ENCODE data around the gene TRAF3IP3.
A peak's percentile ranks its signal among the peaks of the same experiment; 100 is the strongest.

Gene TRAF3IP3

GRCh38 chr1:209805875-209806760, 50.3 kb downstream of the TRAF3IP3 start, which contains the start of gene IRF6:
TSS of gene IRF6 (minus strand) at chr1:209806142. CDS start at chr1:209801413, 4,729 bp downstream.
- peak within 1 kb of the TSS; percentile 71 to 78 for H3K4me3 ChIP-seq (ENCODE audit: low read depth in 1 of 2, low read length in 2 of 2)
- peaks cover 30 to 40% of the 10 kb centered on the region in 2 donors for H3K4me1 ChIP-seq (ENCODE audit: control insufficient read depth in 1 of 2, insufficient read depth in 2 of 2, low read length in 2 of 2)
- no peaks in the 10 kb centered on the region for H3K36me3 ChIP-seq (ENCODE audit: control insufficient read depth in 1 of 2, insufficient read depth in 2 of 2, low read length in 2 of 2)
- no peaks in the 10 kb centered on the region for H3K27me3 ChIP-seq (ENCODE audit: control insufficient read depth in 1 of 2, insufficient read depth in 2 of 2, low read length in 2 of 2)
- H3K27ac ChIP-seq (ENCODE audit: low read depth, low read length): peak within 1 kb of the TSS; percentile 93
- no peaks in the 10 kb centered on the region for H3K9me3 ChIP-seq (ENCODE audit: control insufficient read depth in 1 of 2, low read length in 2 of 2)
- peak within 1 kb of the TSS; percentile 90 to 92 for H3K9ac ChIP-seq (ENCODE audit: low read depth in 1 of 2, low read length in 2 of 2)

- no peak overlapping the region for H3K9ac ChIP-seq (ENCODE audit: low read depth in 1 of 2, low read length in 2 of 2)
- no peaks in the 10 kb centered on the region for H3K9me3 ChIP-seq (ENCODE audit: control insufficient read depth in 1 of 2, low read length in 2 of 2)
- no peak overlapping the region for H3K27ac ChIP-seq (ENCODE audit: low read depth, low read length)
- no peaks in the 10 kb centered on the region for H3K27me3 ChIP-seq (ENCODE audit: control insufficient read depth in 1 of 2, insufficient read depth in 2 of 2, low read length in 2 of 2)
- H3K4me3 ChIP-seq (ENCODE audit: low read depth in 1 of 2, low read length in 2 of 2): no peak overlapping the region
- peaks cover 19 to 33% of the 10 kb centered on the region in 2 donors for H3K4me1 ChIP-seq (ENCODE audit: control insufficient read depth in 1 of 2, insufficient read depth in 2 of 2, low read length in 2 of 2)
- H3K36me3 ChIP-seq (ENCODE audit: control insufficient read depth in 1 of 2, insufficient read depth in 2 of 2, low read length in 2 of 2): no peaks in the 10 kb centered on the region
Measured at GRCh38 chr1:209807509-209807908, 51.7 kb downstream of the TRAF3IP3 start.

GRCh38 chr1:209808059-209808581, 52.3 kb downstream of the TRAF3IP3 start:
- no peaks in the 10 kb centered on the region for H3K27me3 ChIP-seq (ENCODE audit: control insufficient read depth in 1 of 2, insufficient read depth in 2 of 2, low read length in 2 of 2)
- no peaks in the 10 kb centered on the region for H3K9me3 ChIP-seq (ENCODE audit: control insufficient read depth in 1 of 2, low read length in 2 of 2)
- H3K27ac ChIP-seq (ENCODE audit: low read depth, low read length): no peak overlapping the region
- H3K4me1 ChIP-seq (ENCODE audit: control insufficient read depth in 1 of 2, insufficient read depth in 2 of 2, low read length in 2 of 2): peaks cover 13 to 27% of the 10 kb centered on the region in 2 donors
- no peaks in the 10 kb centered on the region for H3K36me3 ChIP-seq (ENCODE audit: control insufficient read depth in 1 of 2, insufficient read depth in 2 of 2, low read length in 2 of 2)
- no peak overlapping the region for H3K9ac ChIP-seq (ENCODE audit: low read depth in 1 of 2, low read length in 2 of 2)
- H3K4me3 ChIP-seq (ENCODE audit: low read depth in 1 of 2, low read length in 2 of 2): no peak overlapping the region

GRCh38 chr1:209809611-209810010, 53.8 kb downstream of the TRAF3IP3 start:
- H3K27me3 ChIP-seq (ENCODE audit: control insufficient read depth in 1 of 2, insufficient read depth in 2 of 2, low read length in 2 of 2): no peaks in the 10 kb centered on the region
- peaks cover 7 to 18% of the 10 kb centered on the region in 2 donors for H3K4me1 ChIP-seq (ENCODE audit: control insufficient read depth in 1 of 2, insufficient read depth in 2 of 2, low read length in 2 of 2)
- H3K9me3 ChIP-seq (ENCODE audit: control insufficient read depth in 1 of 2, low read length in 2 of 2): no peaks in the 10 kb centered on the region
- no peak overlapping the region for H3K4me3 ChIP-seq (ENCODE audit: low read depth in 1 of 2, low read length in 2 of 2)
- no peak overlapping the region for H3K27ac ChIP-seq (ENCODE audit: low read depth, low read length)
- H3K9ac ChIP-seq (ENCODE audit: low read depth in 1 of 2, low read length in 2 of 2): no peak overlapping the region
- no peaks in the 10 kb centered on the region for H3K36me3 ChIP-seq (ENCODE audit: control insufficient read depth in 1 of 2, insufficient read depth in 2 of 2, low read length in 2 of 2)

- Histone ChIP-seq H3K4me1 (ENCODE audit: control insufficient read depth in 1 of 2, insufficient read depth in 2 of 2, low read length in 2 of 2) (peaks cover 7 to 18% of the 10 kb centered on the region in 2 donors), H3K9ac (ENCODE audit: low read depth in 1 of 2, low read length in 2 of 2) (no peak overlapping the region)
Measured at GRCh38 chr1:209810783-209811182, 54.9 kb downstream of the TRAF3IP3 start.

GRCh38 chr1:209813902-209814301, 58.0 kb downstream of the TRAF3IP3 start:
- no peak overlapping the region for H3K27ac ChIP-seq (ENCODE audit: low read depth, low read length)
- no peak overlapping the region for H3K9ac ChIP-seq (ENCODE audit: low read depth in 1 of 2, low read length in 2 of 2)
- H3K9me3 ChIP-seq (ENCODE audit: control insufficient read depth in 1 of 2, low read length in 2 of 2): no peaks in the 10 kb centered on the region
- H3K4me1 ChIP-seq (ENCODE audit: control insufficient read depth in 1 of 2, insufficient read depth in 2 of 2, low read length in 2 of 2): no peaks in the 10 kb centered on the region
- H3K4me3 ChIP-seq (ENCODE audit: low read depth in 1 of 2, low read length in 2 of 2): no peak overlapping the region
- no peaks in the 10 kb centered on the region for H3K36me3 ChIP-seq (ENCODE audit: control insufficient read depth in 1 of 2, insufficient read depth in 2 of 2, low read length in 2 of 2)
- H3K27me3 ChIP-seq (ENCODE audit: control insufficient read depth in 1 of 2, insufficient read depth in 2 of 2, low read length in 2 of 2): peaks cover 0 to 3% of the 10 kb centered on the region in 2 donors

More at GRCh38 chr1:209810783-209811182, 54.9 kb downstream of the TRAF3IP3 start:
- no peak overlapping the region for H3K27ac ChIP-seq (ENCODE audit: low read depth, low read length)
- no peaks in the 10 kb centered on the region for H3K36me3 ChIP-seq (ENCODE audit: control insufficient read depth in 1 of 2, insufficient read depth in 2 of 2, low read length in 2 of 2)
- no peaks in the 10 kb centered on the region for H3K9me3 ChIP-seq (ENCODE audit: control insufficient read depth in 1 of 2, low read length in 2 of 2)
- H3K4me3 ChIP-seq (ENCODE audit: low read depth in 1 of 2, low read length in 2 of 2): no peak overlapping the region
- no peaks in the 10 kb centered on the region for H3K27me3 ChIP-seq (ENCODE audit: control insufficient read depth in 1 of 2, insufficient read depth in 2 of 2, low read length in 2 of 2)

- Histone ChIP-seq H3K4me1 (ENCODE audit: control insufficient read depth in 1 of 2, insufficient read depth in 2 of 2, low read length in 2 of 2) (no peaks in the 10 kb centered on the region), H3K27me3 (ENCODE audit: control insufficient read depth in 1 of 2, insufficient read depth in 2 of 2, low read length in 2 of 2) (peaks cover 0 to 3% of the 10 kb centered on the region in 2 donors), H3K36me3 (ENCODE audit: control insufficient read depth in 1 of 2, insufficient read depth in 2 of 2, low read length in 2 of 2) (no peaks in the 10 kb centered on the region), H3K27ac (ENCODE audit: low read depth, low read length) (no peak overlapping the region), H3K9ac (ENCODE audit: low read depth in 1 of 2, low read length in 2 of 2) (no peak overlapping the region), H3K9me3 (ENCODE audit: control insufficient read depth in 1 of 2, low read length in 2 of 2) (no peaks in the 10 kb centered on the region), H3K4me3 (ENCODE audit: low read depth in 1 of 2, low read length in 2 of 2) (no peak overlapping the region)
Measured at GRCh38 chr1:209815490-209815889, 59.6 kb downstream of the TRAF3IP3 start.

- H3K9me3 ChIP-seq (ENCODE audit: control insufficient read depth in 1 of 2, low read length in 2 of 2): no peaks in the 10 kb centered on the region
- H3K36me3 ChIP-seq (ENCODE audit: control insufficient read depth in 1 of 2, insufficient read depth in 2 of 2, low read length in 2 of 2): no peaks in the 10 kb centered on the region
- no peak overlapping the region for H3K4me3 ChIP-seq (ENCODE audit: low read depth in 1 of 2, low read length in 2 of 2)
- no peaks in the 10 kb centered on the region for H3K4me1 ChIP-seq (ENCODE audit: control insufficient read depth in 1 of 2, insufficient read depth in 2 of 2, low read length in 2 of 2)
- no peak overlapping the region for H3K27ac ChIP-seq (ENCODE audit: low read depth, low read length)
- no peak overlapping the region for H3K9ac ChIP-seq (ENCODE audit: low read depth in 1 of 2, low read length in 2 of 2)
- peaks cover 0 to 3% of the 10 kb centered on the region in 2 donors for H3K27me3 ChIP-seq (ENCODE audit: control insufficient read depth in 1 of 2, insufficient read depth in 2 of 2, low read length in 2 of 2)
Measured at GRCh38 chr1:209815931-209816341, 60.1 kb downstream of the TRAF3IP3 start.

- no peaks in the 10 kb centered on the region for H3K4me1 ChIP-seq (ENCODE audit: control insufficient read depth in 1 of 2, insufficient read depth in 2 of 2, low read length in 2 of 2)
- H3K4me3 ChIP-seq (ENCODE audit: low read depth in 1 of 2, low read length in 2 of 2): no peak overlapping the region
- peaks cover 0 to 3% of the 10 kb centered on the region in 2 donors for H3K27me3 ChIP-seq (ENCODE audit: control insufficient read depth in 1 of 2, insufficient read depth in 2 of 2, low read length in 2 of 2)
- no peak overlapping the region for H3K9ac ChIP-seq (ENCODE audit: low read depth in 1 of 2, low read length in 2 of 2)
- H3K27ac ChIP-seq (ENCODE audit: low read depth, low read length): no peak overlapping the region
- H3K9me3 ChIP-seq (ENCODE audit: control insufficient read depth in 1 of 2, low read length in 2 of 2): no peaks in the 10 kb centered on the region
- no peaks in the 10 kb centered on the region for H3K36me3 ChIP-seq (ENCODE audit: control insufficient read depth in 1 of 2, insufficient read depth in 2 of 2, low read length in 2 of 2)
Measured at GRCh38 chr1:209816923-209817322, 61.1 kb downstream of the TRAF3IP3 start.

GRCh38 chr1:209817691-209818090, 61.8 kb downstream of the TRAF3IP3 start:
- Histone ChIP-seq H3K9me3 (ENCODE audit: control insufficient read depth in 1 of 2, low read length in 2 of 2) (no peaks in the 10 kb centered on the region), H3K27me3 (ENCODE audit: control insufficient read depth in 1 of 2, insufficient read depth in 2 of 2, low read length in 2 of 2) (peaks cover 0 to 3% of the 10 kb centered on the region in 2 donors)

More at GRCh38 chr1:209817691-209818090, 61.8 kb downstream of the TRAF3IP3 start:
- H3K4me1 ChIP-seq (ENCODE audit: control insufficient read depth in 1 of 2, insufficient read depth in 2 of 2, low read length in 2 of 2): peaks cover 0 to under 1% of the 10 kb centered on the region in 2 donors
- H3K27ac ChIP-seq (ENCODE audit: low read depth, low read length): no peak overlapping the region
- H3K9ac ChIP-seq (ENCODE audit: low read depth in 1 of 2, low read length in 2 of 2): no peak overlapping the region
- no peak overlapping the region for H3K4me3 ChIP-seq (ENCODE audit: low read depth in 1 of 2, low read length in 2 of 2)
- no peaks in the 10 kb centered on the region for H3K36me3 ChIP-seq (ENCODE audit: control insufficient read depth in 1 of 2, insufficient read depth in 2 of 2, low read length in 2 of 2)
